GM10266 (cell line): ENCODE data around the gene SDK2.

Experiments
- DNase-seq: peaks from one replicate; pipeline ENCODE4 v3.0.0; 2012; ENCODE audit errors: extremely low spot score
- CTCF ChIP-seq: IDR thresholded peaks from 2 replicates; pipeline ENCODE4 v1.5.1; 2012; ENCODE audit warnings: mild to moderate bottlenecking, low read depth; ENCODE audit not compliant: control insufficient read depth, insufficient read depth; ENCODE audit errors: missing control alignments

SDK2 gene

DNA sequence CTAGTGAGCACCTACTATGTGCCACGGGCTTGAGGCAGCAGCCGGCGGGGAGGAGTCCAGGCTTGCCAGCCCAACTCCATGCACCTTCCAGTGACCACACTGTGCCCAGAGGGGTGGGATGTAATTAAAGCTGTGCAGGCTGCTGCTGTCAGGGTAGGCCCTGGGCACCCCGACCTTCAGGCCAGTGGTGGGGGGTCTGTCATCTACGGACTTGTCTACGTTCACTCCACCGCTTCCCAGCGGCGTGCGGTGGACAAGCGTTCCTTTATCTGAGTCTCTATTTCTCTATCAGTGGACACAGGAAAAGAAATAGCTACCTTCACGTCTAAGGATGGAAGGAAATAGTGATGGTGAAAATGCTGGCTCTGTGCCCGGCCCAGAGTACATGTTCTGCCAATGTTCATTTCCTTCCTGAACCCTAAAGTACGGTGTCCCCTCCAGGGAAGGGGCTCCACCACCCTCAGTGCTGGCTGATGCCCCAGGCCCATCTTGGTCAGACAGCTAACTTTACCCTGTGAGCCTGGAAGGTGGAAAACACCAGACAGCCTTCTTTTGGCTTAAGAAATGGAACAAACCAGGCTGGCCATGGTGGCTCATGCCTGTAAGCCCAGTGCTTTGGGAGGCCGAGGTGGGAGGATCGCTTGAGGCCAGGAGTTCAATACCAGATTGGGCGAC, 135.2 kb downstream of the SDK2 start:
- no peak for TF ChIP-seq CTCF
- DNase-seq = no peak

DNA sequence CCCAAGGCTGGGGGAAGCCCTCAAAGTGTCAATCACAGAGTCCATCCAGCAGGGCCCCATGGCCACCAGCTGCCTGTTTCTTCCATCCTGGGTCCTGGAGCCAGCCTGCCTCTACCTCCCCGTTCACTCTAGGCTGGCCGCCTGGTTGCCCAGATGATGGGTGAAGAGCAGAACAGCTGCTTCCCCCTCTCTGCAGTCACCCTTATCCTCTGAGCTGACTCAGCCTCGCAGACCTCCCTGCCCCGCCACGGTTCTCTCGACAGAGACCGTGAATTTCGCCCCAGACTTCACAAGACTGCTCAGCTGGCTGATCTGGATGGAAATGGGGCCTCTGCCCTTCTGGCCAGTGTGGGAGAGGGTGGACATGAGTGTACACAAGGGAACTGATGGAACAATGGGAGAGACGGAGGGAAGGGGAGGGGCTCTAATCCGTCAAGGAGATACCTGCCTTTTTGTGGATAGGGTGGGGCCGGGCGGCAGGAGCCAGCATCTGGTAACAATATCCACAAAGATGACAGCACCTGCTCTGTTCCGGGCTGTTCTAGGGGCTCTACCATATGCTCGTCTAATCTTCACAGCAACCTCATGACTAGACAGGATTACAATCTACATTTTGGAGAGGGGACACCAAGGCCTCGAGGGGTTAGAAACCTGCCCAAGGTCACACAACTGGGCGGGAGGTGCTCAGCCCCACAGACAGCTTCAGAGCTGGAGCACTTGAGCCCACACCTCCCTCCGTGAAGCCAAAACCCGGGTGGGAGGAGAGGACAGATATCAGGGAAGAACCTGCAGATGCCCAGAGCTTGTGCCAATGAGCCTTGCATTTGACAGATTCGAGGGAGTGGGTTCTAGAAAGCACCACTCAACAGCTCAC, 136.0 kb downstream of the SDK2 start:
- no peak for TF ChIP-seq CTCF
- no peak for DNase-seq

- TF ChIP-seq CTCF = no peak
- DNase-seq = no peak
These were observed 137.5 kb downstream of the SDK2 start for GRCh38 chr17:73506470-73507435.

DNA sequence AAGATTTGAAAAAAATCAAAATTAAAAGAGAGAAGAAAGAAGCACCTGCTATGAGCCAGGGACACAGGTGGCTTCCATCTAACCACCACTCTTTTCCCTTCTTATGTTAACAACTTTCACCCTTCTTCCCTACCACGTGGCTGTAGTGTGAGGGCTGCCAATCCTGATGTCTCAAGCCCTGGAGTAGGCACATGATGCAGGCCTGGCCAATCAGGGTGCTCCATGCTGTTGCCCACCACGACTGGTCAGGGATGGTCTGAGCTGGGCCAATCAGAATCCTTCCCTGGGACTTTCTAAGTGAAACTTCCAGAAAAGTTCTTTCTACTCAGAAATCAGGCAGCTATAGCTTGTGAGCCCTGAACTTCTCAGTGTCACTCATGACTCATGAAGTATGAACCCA, 140.7 kb downstream of the SDK2 start:
- TF ChIP-seq CTCF = no peak
- DNase-seq = no peak

DNA sequence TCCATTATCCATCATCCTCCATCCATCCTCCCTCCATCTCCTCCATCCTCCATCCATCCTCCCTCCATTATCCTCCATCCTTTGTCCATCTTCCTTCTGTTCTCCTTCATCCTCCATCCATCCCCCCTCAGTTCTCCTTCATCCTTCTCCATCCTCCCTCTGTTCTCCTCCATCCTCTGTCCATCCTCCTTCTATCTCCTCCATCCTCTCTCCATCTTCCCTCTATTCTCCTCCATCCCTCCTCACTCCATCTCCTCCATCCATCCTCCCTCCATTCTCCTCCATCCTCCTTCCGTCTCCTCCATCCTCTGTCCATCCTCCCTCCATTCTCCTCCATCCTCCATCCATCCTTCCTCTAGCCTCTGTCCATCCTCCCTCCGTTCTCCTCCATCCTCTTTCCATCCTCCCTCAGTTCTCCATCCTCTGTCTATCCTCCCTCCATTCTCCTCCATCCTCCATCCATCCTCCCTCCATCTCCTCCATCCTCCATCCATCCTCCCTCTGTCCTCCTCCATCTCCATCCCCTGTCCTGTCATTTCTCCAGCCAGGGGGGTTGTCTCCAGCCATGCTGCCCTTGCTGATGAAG, 143.7 kb downstream of the SDK2 start:
- no peak for DNase-seq
- no peak for TF ChIP-seq CTCF

- DNase-seq = no peak
- TF ChIP-seq CTCF = no peak
These were observed 145.2 kb downstream of the SDK2 start for GRCh38 chr17:73498886-73499554.
